Measurements from ENCODE around the gene ENTREP3.

DNA sequence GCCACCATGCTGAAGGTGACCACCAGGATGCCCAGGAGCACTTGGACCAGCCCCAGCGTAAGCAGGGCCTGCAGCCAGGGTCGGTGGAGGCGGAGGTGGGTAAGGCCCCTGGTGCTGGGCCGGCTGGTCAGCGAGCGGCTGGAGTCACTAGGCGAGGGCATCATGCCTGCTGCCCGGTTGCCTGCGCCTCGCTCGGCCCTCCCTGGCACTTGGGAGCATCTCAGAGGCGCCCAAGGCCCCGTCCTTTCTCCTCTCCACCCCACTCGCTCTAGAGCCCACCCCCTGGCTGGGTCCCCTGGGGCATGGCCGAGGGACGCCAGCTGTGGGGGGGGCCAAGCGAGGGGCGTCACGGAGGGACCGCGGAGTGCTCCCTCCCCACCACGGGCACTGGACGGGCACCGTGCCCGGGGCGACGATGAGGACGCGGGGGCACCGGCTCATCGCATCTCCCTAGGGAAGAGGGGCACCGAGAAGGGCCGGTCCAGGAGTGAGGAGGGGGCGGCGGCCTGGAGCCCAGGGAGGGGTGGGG, 505 bp downstream of the ENTREP3 start:
- TF ChIP-seq, protein P1, sequence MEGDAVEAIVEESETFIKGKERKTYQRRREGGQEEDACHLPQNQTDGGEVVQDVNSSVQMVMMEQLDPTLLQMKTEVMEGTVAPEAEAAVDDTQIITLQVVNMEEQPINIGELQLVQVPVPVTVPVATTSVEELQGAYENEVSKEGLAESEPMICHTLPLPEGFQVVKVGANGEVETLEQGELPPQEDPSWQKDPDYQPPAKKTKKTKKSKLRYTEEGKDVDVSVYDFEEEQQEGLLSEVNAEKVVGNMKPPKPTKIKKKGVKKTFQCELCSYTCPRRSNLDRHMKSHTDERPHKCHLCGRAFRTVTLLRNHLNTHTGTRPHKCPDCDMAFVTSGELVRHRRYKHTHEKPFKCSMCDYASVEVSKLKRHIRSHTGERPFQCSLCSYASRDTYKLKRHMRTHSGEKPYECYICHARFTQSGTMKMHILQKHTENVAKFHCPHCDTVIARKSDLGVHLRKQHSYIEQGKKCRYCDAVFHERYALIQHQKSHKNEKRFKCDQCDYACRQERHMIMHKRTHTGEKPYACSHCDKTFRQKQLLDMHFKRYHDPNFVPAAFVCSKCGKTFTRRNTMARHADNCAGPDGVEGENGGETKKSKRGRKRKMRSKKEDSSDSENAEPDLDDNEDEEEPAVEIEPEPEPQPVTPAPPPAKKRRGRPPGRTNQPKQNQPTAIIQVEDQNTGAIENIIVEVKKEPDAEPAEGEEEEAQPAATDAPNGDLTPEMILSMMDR (optimal IDR thresholded peaks at IDR 0.05 in 1 of 3, IDR thresholded peaks at IDR 0.05 in 1 of 3, conservative IDR thresholded peaks at IDR 0.05 in 1 of 3; ENCODE audit: extremely low read depth in 1 of 3, insufficient read depth in 2 of 3, low read length in 3 of 3) = no peak
- TF ChIP-seq EZH2 (IDR thresholded peaks at IDR 0.05; ENCODE audit: low read length) = no peak
